ENCODE data around the gene NSUN5.
"Not testable (repeated sequence)": the region's sequence is repeated elsewhere in the genome, so short reads cannot be mapped to it uniquely, and the experiment has no call there.

The NSUN5 gene

GRCh38 chr7:73312831-73313520, 4.3 kb upstream of the NSUN5 start:
- no peak overlapping the region for H3K4me3 ChIP-seq (ENCODE audit: extremely low read depth, insufficient read depth, low read length, poor library complexity, severe bottlenecking)
- H3K27ac ChIP-seq (ENCODE audit: low read depth, low read length, severe bottlenecking), result no peak overlapping the region
- 94 to 96% methylated on average over 36 to 41 of the region's 48 CpGs for WGBS, 2 experiments (ENCODE audit: insufficient coverage in 2 of 2)
- H3K9me3 ChIP-seq (ENCODE audit: control insufficient read depth, low read length), result no peaks in the 10 kb centered on the region
- H3K4me1 ChIP-seq (ENCODE audit: control insufficient read depth, insufficient read depth, low read length, poor library complexity, severe bottlenecking), result peaks cover under 1% of the 10 kb centered on the region
- no peaks in the 10 kb centered on the region for H3K36me3 ChIP-seq (ENCODE audit: control insufficient read depth, insufficient read depth, low read length)

GRCh38 chr7:73311421-73311820, 2.8 kb upstream of the NSUN5 start:
- not testable (repeated sequence) for H3K9me3 ChIP-seq (ENCODE audit: control insufficient read depth, low read length); H3K4me3 ChIP-seq (ENCODE audit: extremely low read depth, insufficient read depth, low read length, poor library complexity, severe bottlenecking); H3K36me3 ChIP-seq (ENCODE audit: control insufficient read depth, insufficient read depth, low read length); H3K27ac ChIP-seq (ENCODE audit: low read depth, low read length, severe bottlenecking); H3K4me1 ChIP-seq (ENCODE audit: control insufficient read depth, insufficient read depth, low read length, poor library complexity, severe bottlenecking)
- 86 to 90% methylated on average over 4 to 5 of the region's 7 CpGs for WGBS, 2 experiments (ENCODE audit: insufficient coverage in 2 of 2)

DNA sequence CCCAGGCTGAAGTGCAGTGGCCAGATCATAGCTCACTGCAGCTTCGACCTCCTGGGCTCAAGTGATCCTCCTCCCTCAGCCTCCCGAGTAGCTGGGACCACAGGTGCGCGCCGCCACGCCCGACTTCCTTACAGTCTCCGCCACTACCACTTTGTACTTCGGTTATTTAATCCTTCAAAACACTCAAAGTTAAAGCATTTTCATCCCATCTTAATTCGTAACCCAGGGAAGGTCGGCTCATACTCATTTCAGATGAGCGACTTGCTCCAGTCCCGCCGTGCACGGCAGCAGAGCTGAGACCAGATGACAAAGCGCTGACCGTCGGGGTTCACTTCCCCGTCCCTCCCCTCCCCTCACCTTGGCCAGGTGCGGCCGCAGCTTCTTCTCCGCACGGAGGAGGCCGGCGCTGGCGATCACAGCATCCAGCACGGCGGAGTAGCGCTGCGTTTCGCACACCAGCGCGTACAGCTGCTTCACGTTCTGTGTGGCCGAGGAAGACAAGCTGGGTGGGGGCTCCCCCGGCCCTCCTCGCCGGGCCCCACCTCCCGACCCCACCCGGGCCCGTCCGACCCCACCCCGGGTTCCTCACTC, 457 bp downstream of the NSUN5 start:
- 10 to 15% methylated on average over 22 to 24 of the region's 43 CpGs for WGBS, 2 experiments (ENCODE audit: insufficient coverage in 2 of 2)
- Histone ChIP-seq H3K36me3 (ENCODE audit: control insufficient read depth, insufficient read depth, low read length) (peaks cover 31% of the 10 kb centered on the region), H3K4me3 (ENCODE audit: extremely low read depth, insufficient read depth, low read length, poor library complexity, severe bottlenecking) (peak overlapping the region; percentile 79), H3K27ac (ENCODE audit: low read depth, low read length, severe bottlenecking) (no peak overlapping the region), H3K9me3 (ENCODE audit: control insufficient read depth, low read length) (no peaks in the 10 kb centered on the region), H3K4me1 (ENCODE audit: control insufficient read depth, insufficient read depth, low read length, poor library complexity, severe bottlenecking) (peaks cover 3% of the 10 kb centered on the region)

DNA sequence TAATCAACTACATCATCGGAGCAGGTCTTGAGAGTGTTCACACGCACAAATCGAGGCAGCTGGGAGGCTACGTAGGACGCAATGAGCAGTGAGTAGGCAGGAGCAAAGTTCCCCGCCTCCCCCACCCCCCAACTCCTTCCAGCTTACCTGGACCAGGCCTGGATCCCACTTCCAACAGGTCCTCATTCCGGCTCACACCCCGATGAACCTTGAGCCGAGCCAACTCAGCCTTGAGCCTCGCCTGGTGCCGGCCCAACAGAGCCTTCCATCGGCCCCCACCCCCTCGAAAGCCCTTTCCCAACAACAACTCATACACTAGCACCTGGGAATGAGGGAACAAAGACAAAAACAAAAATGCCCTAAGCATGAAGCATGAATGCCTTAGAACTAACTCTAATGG, 1.2 kb downstream of the NSUN5 start:
- Histone ChIP-seq H3K9me3 (ENCODE audit: control insufficient read depth, low read length) (no peaks in the 10 kb centered on the region), H3K36me3 (ENCODE audit: control insufficient read depth, insufficient read depth, low read length) (peaks cover 31% of the 10 kb centered on the region), H3K27ac (ENCODE audit: low read depth, low read length, severe bottlenecking) (no peak overlapping the region), H3K4me3 (ENCODE audit: extremely low read depth, insufficient read depth, low read length, poor library complexity, severe bottlenecking) (peak overlapping the region; percentile 79), H3K4me1 (ENCODE audit: control insufficient read depth, insufficient read depth, low read length, poor library complexity, severe bottlenecking) (peaks cover 3% of the 10 kb centered on the region)
- WGBS, 2 experiments (ENCODE audit: insufficient coverage in 2 of 2), result 95 to 96% methylated on average over 8 to 12 of the region's 13 CpGs

- not testable (repeated sequence) for H3K4me3 ChIP-seq (ENCODE audit: extremely low read depth, insufficient read depth, low read length, poor library complexity, severe bottlenecking); H3K27ac ChIP-seq (ENCODE audit: low read depth, low read length, severe bottlenecking); H3K4me1 ChIP-seq (ENCODE audit: control insufficient read depth, insufficient read depth, low read length, poor library complexity, severe bottlenecking); H3K9me3 ChIP-seq (ENCODE audit: control insufficient read depth, low read length)
- H3K36me3 ChIP-seq (ENCODE audit: control insufficient read depth, insufficient read depth, low read length), result peaks cover 31% of the 10 kb centered on the region
- WGBS, 2 experiments (ENCODE audit: insufficient coverage in 2 of 2), result 100% methylated on average over 3 of the region's 15 CpGs; no CpG with 5 or more reads in 1 of the 2 experiments
These were observed 3.8 kb downstream of the NSUN5 start for GRCh38 chr7:73304612-73305387.

DNA sequence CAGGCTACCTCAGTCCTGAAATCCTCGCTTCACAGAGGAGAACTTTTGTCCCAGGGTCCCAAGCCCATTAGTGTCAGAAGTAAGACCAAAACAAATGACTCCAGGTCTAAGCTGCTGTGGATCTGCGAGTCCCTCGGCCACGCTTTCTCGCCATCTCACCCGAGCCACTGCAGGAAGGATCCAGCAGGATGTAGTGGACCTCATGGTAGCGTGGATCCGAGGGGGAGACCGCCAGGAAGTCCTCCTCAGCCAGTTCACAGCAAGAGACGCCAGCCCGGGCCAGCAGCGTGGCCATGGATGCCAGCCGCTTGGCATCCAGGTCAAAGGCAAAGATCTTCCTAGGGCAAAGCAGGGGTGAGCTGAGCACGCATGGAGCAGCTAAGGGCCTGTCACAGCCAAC, 4.6 kb downstream of the NSUN5 start:
- Histone ChIP-seq H3K36me3 (ENCODE audit: control insufficient read depth, insufficient read depth, low read length) (peaks cover 31% of the 10 kb centered on the region), H3K4me3 (ENCODE audit: extremely low read depth, insufficient read depth, low read length, poor library complexity, severe bottlenecking) (no peak overlapping the region), H3K9me3 (ENCODE audit: control insufficient read depth, low read length) (no peaks in the 10 kb centered on the region), H3K27ac (ENCODE audit: low read depth, low read length, severe bottlenecking) (no peak overlapping the region), H3K4me1 (ENCODE audit: control insufficient read depth, insufficient read depth, low read length, poor library complexity, severe bottlenecking) (peaks cover 3% of the 10 kb centered on the region)
- WGBS, 2 experiments (ENCODE audit: insufficient coverage in 2 of 2), result 98 to 99% methylated on average over 14 of the region's 14 CpGs

DNA sequence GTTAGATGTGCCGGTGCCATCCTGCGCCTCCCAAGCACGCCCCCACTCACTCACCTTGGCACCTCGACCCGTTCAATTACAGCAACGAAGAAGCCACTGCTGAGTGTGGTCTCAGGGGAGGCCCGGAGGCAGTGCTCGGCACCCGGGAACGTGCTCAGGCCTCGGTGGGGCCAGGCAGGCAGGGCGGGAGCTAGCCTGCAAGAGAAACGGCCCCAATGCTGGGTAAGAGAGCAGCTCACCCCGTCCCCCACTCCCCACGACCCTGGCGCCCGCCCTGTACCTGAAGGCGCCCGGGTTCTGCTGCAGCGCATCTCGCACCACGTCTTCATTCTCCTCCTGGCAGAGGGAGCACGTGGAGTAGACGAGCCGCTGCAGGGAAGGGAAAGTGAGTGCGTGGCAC, 5.1 kb downstream of the NSUN5 start:
- WGBS, 2 experiments (ENCODE audit: insufficient coverage in 2 of 2), result 94 to 96% methylated on average over 23 of the region's 26 CpGs
- peaks cover 3% of the 10 kb centered on the region for H3K4me1 ChIP-seq (ENCODE audit: control insufficient read depth, insufficient read depth, low read length, poor library complexity, severe bottlenecking)

DNA sequence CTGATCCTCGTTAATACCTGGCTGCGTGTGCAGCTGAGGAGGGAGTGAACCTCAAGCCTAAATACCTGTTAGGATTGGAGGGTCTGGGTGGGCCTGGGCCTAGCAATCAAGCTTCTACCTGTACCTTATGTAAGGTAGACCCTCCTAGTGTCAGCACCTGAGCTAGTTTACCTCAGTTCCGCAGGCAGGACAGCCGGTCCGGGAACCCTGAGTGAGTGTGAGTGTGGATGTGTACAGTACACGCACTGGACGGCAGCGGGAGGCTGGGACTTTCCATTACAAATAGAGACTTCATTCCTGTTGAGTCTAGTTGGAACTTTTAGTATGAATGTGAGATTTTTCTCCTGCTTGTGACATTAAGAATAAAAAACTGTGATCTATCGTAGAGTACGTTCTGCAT, 5.8 kb downstream of the NSUN5 start:
- not testable (repeated sequence) for H3K9me3 ChIP-seq (ENCODE audit: control insufficient read depth, low read length); H3K4me3 ChIP-seq (ENCODE audit: extremely low read depth, insufficient read depth, low read length, poor library complexity, severe bottlenecking); H3K4me1 ChIP-seq (ENCODE audit: control insufficient read depth, insufficient read depth, low read length, poor library complexity, severe bottlenecking); H3K27ac ChIP-seq (ENCODE audit: low read depth, low read length, severe bottlenecking)
- WGBS, 2 experiments (ENCODE audit: insufficient coverage in 2 of 2), result 100% methylated on average over 1 of the region's 10 CpGs; no CpG with 5 or more reads in 1 of the 2 experiments
- peaks cover 31% of the 10 kb centered on the region for H3K36me3 ChIP-seq (ENCODE audit: control insufficient read depth, insufficient read depth, low read length)

More for the DNA sequence above, 5.1 kb downstream of the NSUN5 start:
- Histone ChIP-seq H3K27ac (ENCODE audit: low read depth, low read length, severe bottlenecking) (no peak overlapping the region), H3K36me3 (ENCODE audit: control insufficient read depth, insufficient read depth, low read length) (peaks cover 31% of the 10 kb centered on the region), H3K4me3 (ENCODE audit: extremely low read depth, insufficient read depth, low read length, poor library complexity, severe bottlenecking) (no peak overlapping the region), H3K9me3 (ENCODE audit: control insufficient read depth, low read length) (no peaks in the 10 kb centered on the region)

GRCh38 chr7:73301108-73301507, 7.5 kb downstream of the NSUN5 start:
- H3K9me3 ChIP-seq (ENCODE audit: control insufficient read depth, low read length), result not testable (repeated sequence)
- no CpG with 5 or more reads among the region's 14 CpGs for WGBS, 2 experiments (ENCODE audit: insufficient coverage in 2 of 2)

GRCh38 chr7:73299812-73300211, 8.8 kb downstream of the NSUN5 start:
- not testable (repeated sequence) for H3K4me1 ChIP-seq (ENCODE audit: control insufficient read depth, insufficient read depth, low read length, poor library complexity, severe bottlenecking); H3K27ac ChIP-seq (ENCODE audit: low read depth, low read length, severe bottlenecking); H3K9me3 ChIP-seq (ENCODE audit: control insufficient read depth, low read length); H3K4me3 ChIP-seq (ENCODE audit: extremely low read depth, insufficient read depth, low read length, poor library complexity, severe bottlenecking)
- WGBS, 2 experiments (ENCODE audit: insufficient coverage in 2 of 2), result 87% methylated on average over 6 of the region's 12 CpGs; no CpG with 5 or more reads in 1 of the 2 experiments
- H3K36me3 ChIP-seq (ENCODE audit: control insufficient read depth, insufficient read depth, low read length), result peaks cover 13% of the 10 kb centered on the region

More at GRCh38 chr7:73301108-73301507, 7.5 kb downstream of the NSUN5 start:
- not testable (repeated sequence) for H3K4me1 ChIP-seq (ENCODE audit: control insufficient read depth, insufficient read depth, low read length, poor library complexity, severe bottlenecking); H3K27ac ChIP-seq (ENCODE audit: low read depth, low read length, severe bottlenecking); H3K4me3 ChIP-seq (ENCODE audit: extremely low read depth, insufficient read depth, low read length, poor library complexity, severe bottlenecking)
- H3K36me3 ChIP-seq (ENCODE audit: control insufficient read depth, insufficient read depth, low read length), result peaks cover 19% of the 10 kb centered on the region
